ENCODE results near the gene CAMK1. TPM values are rescaled to one million over a fixed set of nuclear protein-coding genes. Genes with fewer than 3 reads are reported as not detected.

CAMK1 gene
- total RNA-seq, 1 experiment from 2014 or later = 2.0 TPM

DNA sequence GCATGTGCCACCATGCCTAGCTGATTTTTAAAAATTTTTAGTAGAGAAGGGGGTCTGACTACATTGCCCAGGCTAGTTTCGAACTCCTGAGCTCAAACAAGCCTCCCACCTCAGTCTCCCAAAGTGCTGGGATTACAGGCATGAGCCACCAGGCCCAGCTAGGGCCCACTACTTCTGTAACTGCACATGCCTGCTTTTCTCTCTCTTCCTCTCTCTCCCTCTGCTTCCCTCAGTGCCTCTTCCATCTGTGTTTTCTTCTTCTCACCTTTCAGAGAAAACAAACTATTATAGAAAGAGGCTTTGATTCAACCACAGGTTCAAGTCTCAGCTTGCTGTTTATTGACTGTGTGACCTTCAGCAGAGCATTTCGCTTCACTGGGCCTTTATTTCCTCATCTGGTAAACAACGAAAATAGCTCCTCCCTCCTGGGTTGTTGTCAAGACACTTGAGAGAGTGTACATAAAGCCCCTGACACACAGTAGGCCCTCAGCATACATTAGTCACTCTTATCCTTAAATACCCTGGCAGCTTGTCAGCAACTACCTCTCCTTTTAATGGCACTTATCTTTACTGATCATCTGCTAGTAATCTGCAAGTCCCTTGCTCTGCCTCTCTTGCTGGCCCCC is 12.3 kb upstream of the CAMK1 start:
- Histone ChIP-seq H3K79me2 (ENCODE audit: low read depth) (no peaks in the 10 kb centered on the region), H3K9me2 (ENCODE audit: insufficient read depth) (no peaks in the 10 kb centered on the region), H3K36me3 (ENCODE audit: low read depth) (peaks cover 8% of the 10 kb centered on the region), H3F3A (ENCODE audit: insufficient read depth, low read depth) (0 out of 2 replicates have a peak, but pooled peaks cover 3% of the 10 kb centered on the region), H3K27me3 (ENCODE audit: insufficient read depth, low read depth) (no peaks in the 10 kb centered on the region), H3K9me3 (ENCODE audit: insufficient read depth, low read depth) (no peaks in the 10 kb centered on the region), H4K20me1 (ENCODE audit: insufficient read depth) (no peaks in the 10 kb centered on the region), H3K4me1 (replicated peaks; ENCODE audit: insufficient read depth) (no peaks in the 10 kb centered on the region), H3K4me2 (no peak overlapping the region), H3K27ac (no peak overlapping the region), H2AFZ (no peak overlapping the region), H3K4me3 (no peak overlapping the region)
- POLR2A ChIA-PET (ENCODE audit: unreplicated experiment) = interaction anchor here (0.5 to 0.7 kb wide), 2 partner anchors 9 to 152 kb away, joined by 3 to 9 read pairs; partner anchors contain the start of gene CRELD1
- DNase-seq = no peak
- CTCF ChIA-PET = no interaction called here
- TF ChIP-seq, protein P1, sequence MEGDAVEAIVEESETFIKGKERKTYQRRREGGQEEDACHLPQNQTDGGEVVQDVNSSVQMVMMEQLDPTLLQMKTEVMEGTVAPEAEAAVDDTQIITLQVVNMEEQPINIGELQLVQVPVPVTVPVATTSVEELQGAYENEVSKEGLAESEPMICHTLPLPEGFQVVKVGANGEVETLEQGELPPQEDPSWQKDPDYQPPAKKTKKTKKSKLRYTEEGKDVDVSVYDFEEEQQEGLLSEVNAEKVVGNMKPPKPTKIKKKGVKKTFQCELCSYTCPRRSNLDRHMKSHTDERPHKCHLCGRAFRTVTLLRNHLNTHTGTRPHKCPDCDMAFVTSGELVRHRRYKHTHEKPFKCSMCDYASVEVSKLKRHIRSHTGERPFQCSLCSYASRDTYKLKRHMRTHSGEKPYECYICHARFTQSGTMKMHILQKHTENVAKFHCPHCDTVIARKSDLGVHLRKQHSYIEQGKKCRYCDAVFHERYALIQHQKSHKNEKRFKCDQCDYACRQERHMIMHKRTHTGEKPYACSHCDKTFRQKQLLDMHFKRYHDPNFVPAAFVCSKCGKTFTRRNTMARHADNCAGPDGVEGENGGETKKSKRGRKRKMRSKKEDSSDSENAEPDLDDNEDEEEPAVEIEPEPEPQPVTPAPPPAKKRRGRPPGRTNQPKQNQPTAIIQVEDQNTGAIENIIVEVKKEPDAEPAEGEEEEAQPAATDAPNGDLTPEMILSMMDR (conservative IDR thresholded peaks at IDR 0.05) = no peak
- no peak for TF ChIP-seq EZH2 (IDR thresholded peaks at IDR 0.05; ENCODE audit: low read depth)
- BruUV-seq (replicated peaks) = no TSS peak
- intact Hi-C loops (cut with micrococcal nuclease; ENCODE audit: unreplicated experiment) = no loop called here

DNA sequence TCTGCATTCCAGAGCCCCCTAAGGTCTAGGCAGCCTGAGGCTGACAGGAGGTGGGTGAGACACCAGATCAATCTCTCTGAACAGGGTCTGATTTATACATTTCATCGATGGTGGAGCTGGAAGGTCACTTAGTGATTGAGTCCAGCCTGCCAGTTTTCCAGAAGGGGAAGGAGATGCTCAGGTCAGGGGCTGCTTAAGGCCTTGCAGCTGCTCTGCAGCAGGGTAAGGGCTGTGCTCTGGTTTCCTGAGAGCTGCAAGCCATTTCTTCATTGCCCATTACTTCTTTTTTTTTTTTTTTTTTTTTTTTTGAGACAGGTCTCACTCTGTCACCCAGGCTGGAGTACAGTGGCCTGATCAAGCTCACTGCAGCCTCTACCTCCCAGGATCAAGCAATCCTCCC is 11.8 kb upstream of the CAMK1 start:
- ChIA-PET CTCF (no interaction called here), POLR2A (ENCODE audit: unreplicated experiment) (interaction anchor here (0.5 to 0.7 kb wide), 2 partner anchors 9 to 152 kb away, joined by 3 to 9 read pairs; partner anchors contain the start of gene CRELD1)
- DNase-seq = no peak
- no peaks in the 10 kb centered on the region for H4K20me1 ChIP-seq (ENCODE audit: insufficient read depth)
- BruUV-seq (replicated peaks) = no TSS peak
- H3K27ac ChIP-seq = no peak overlapping the region
- no peaks in the 10 kb centered on the region for H3K27me3 ChIP-seq (ENCODE audit: insufficient read depth, low read depth)
- H3K9me2 ChIP-seq (ENCODE audit: insufficient read depth) = no peaks in the 10 kb centered on the region
- no peak overlapping the region for H2AFZ ChIP-seq
- no peak overlapping the region for H3K4me3 ChIP-seq
- no peaks in the 10 kb centered on the region for H3K4me1 ChIP-seq (replicated peaks; ENCODE audit: insufficient read depth)
- 0 out of 2 replicates have a peak, but pooled peaks cover 3% of the 10 kb centered on the region for H3F3A ChIP-seq (ENCODE audit: insufficient read depth, low read depth)
- no peak overlapping the region for H3K4me2 ChIP-seq
- intact Hi-C loops (cut with micrococcal nuclease; ENCODE audit: unreplicated experiment) = no loop called here
- TF ChIP-seq, protein P1 (conservative IDR thresholded peaks at IDR 0.05) = no peak
- peaks cover 2% of the 10 kb centered on the region for H3K36me3 ChIP-seq (ENCODE audit: low read depth)
- H3K79me2 ChIP-seq (ENCODE audit: low read depth) = no peaks in the 10 kb centered on the region
- no peaks in the 10 kb centered on the region for H3K9me3 ChIP-seq (ENCODE audit: insufficient read depth, low read depth)

DNA sequence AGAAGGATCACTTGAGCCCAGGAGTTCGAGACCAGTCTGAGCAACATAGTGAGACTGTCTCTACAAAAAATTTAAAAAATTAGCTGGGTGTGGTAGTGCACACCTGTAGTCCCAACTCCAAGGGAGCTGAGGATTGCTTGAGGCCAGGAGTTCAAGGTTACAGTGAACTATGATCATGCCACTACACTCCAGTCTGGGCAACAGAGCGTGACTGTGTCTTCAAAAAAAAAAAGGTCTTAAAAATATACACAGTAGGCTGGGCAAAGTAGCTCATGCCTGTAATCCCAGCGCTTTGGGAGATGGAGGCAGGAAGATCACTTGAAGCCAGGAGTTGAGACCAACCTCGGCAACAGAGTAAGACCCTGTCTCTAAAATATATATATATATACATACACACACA is 11.2 kb upstream of the CAMK1 start:
- POLR2A ChIA-PET (ENCODE audit: unreplicated experiment) = interaction anchor here (0.7 kb wide), 1 partner anchor 23 kb away, joined by 4 read pairs; no protein-coding TSS in a partner anchor
- no peaks in the 10 kb centered on the region for H3K9me3 ChIP-seq (ENCODE audit: insufficient read depth, low read depth)
- H3K27me3 ChIP-seq (ENCODE audit: insufficient read depth, low read depth) = no peaks in the 10 kb centered on the region
- H3K4me1 ChIP-seq (replicated peaks; ENCODE audit: insufficient read depth) = no peaks in the 10 kb centered on the region
- H3K27ac ChIP-seq = no peak overlapping the region
- 0 out of 2 replicates have a peak, but pooled peaks cover 3% of the 10 kb centered on the region for H3F3A ChIP-seq (ENCODE audit: insufficient read depth, low read depth)
- DNase-seq = no peak
- no peaks in the 10 kb centered on the region; the same call in 1 of the 2 replicates for H4K20me1 ChIP-seq (ENCODE audit: insufficient read depth)
- CTCF ChIA-PET = no interaction called here
- no TSS peak for BruUV-seq (replicated peaks)
- no peak overlapping the region for H2AFZ ChIP-seq
- no peak overlapping the region for H3K4me3 ChIP-seq
- TF ChIP-seq, protein P1 (conservative IDR thresholded peaks at IDR 0.05) = no peak
- no peak for TF ChIP-seq EZH2 (IDR thresholded peaks at IDR 0.05; ENCODE audit: low read depth)
- no peak overlapping the region for H3K4me2 ChIP-seq
- intact Hi-C loops (cut with micrococcal nuclease; ENCODE audit: unreplicated experiment) = no loop called here
- no peaks in the 10 kb centered on the region for H3K9me2 ChIP-seq (ENCODE audit: insufficient read depth)
- H3K79me2 ChIP-seq (ENCODE audit: low read depth) = no peaks in the 10 kb centered on the region
- H3K36me3 ChIP-seq (ENCODE audit: low read depth) = no peaks in the 10 kb centered on the region

All from PC-9 (cell line).